ENCODE data around the gene PPP3CA. TPM values are rescaled to one million over a fixed set of nuclear protein-coding genes. Genes with fewer than 3 reads are reported as not detected.
A peak's percentile ranks its signal among the peaks of the same experiment; 100 is the strongest.

PPP3CA gene
- total RNA-seq, 4 donors from 2014 or later: 32.7 to 45.1 (median 44.0) TPM

GRCh38 chr4:101348367-101348827 is 1.1 kb upstream of the PPP3CA start:
- Histone ChIP-seq H3K4me3 (peak overlapping the region; percentile 84 to 92 (median 87)), H3K4me1 (peaks cover 0 to 37% (median 9%) of the 10 kb centered on the region in 4 donors), H3K9me3 (no peaks in the 10 kb centered on the region), H3K27me3 (no peaks in the 10 kb centered on the region), H3K36me3 (no peaks in the 10 kb centered on the region), H3K27ac (peak overlapping the region; percentile 76 to 98 (median 94))
- DNase-seq (ENCODE audit: low spot score in 2 of 2): no peak
- TF ChIP-seq CTCF (IDR thresholded peaks at IDR 0.05) (no peak), EP300 (IDR thresholded peaks at IDR 0.05) (no peak), POLR2A (IDR thresholded peaks at IDR 0.05) (no peak)
- 13 to 24% methylated on average over 16 to 24 of the region's 24 CpGs for WGBS, 2 donors

- Histone ChIP-seq H3K36me3 (no peaks in the 10 kb centered on the region), H3K4me3 (peak overlapping the region; percentile 84 to 92 (median 87)), H3K9me3 (no peaks in the 10 kb centered on the region), H3K27me3 (no peaks in the 10 kb centered on the region), H3K4me1 (peaks cover 0 to 43% (median 14%) of the 10 kb centered on the region in 4 donors), H3K27ac (peak overlapping the region; percentile 86 to 98 (median 94))
- TF ChIP-seq POLR2A (IDR thresholded peaks at IDR 0.05) (peak; percentile 60 to 84), CTCF (IDR thresholded peaks at IDR 0.05) (peak in 3 of 5 experiments; percentile 8 to 45 (median 39)), EP300 (IDR thresholded peaks at IDR 0.05) (peak in 1 of 2 donors; percentile 98)
- WGBS, 2 donors: 1% methylated on average over 64 to 68 of the region's 71 CpGs
- peak; percentile 98 to 99 for DNase-seq (ENCODE audit: low spot score in 2 of 2)
These were observed 436 bp upstream of the PPP3CA start for GRCh38 chr4:101347557-101348366.

GRCh38 chr4:101346351-101347266 is 717 bp downstream of the PPP3CA start:
- peak overlapping the region; percentile 84 to 92 (median 87) for H3K4me3 ChIP-seq
- H3K27ac ChIP-seq: peak overlapping the region; percentile 86 to 98 (median 94)
- WGBS, 2 donors: 0 to 1% methylated on average over 63 to 72 of the region's 93 CpGs
- TF ChIP-seq EP300 (IDR thresholded peaks at IDR 0.05) (peak in 1 of 2 donors; percentile 19), CTCF (IDR thresholded peaks at IDR 0.05) (peak in 1 of 5 experiments; percentile 10), POLR2A (IDR thresholded peaks at IDR 0.05) (no peak)
- H3K36me3 ChIP-seq: no peaks in the 10 kb centered on the region
- H3K27me3 ChIP-seq: no peaks in the 10 kb centered on the region
- peak; percentile 42 to 55 for DNase-seq (ENCODE audit: low spot score in 2 of 2)
- H3K4me1 ChIP-seq: peaks cover 0 to 55% (median 15%) of the 10 kb centered on the region in 4 donors
- no peaks in the 10 kb centered on the region for H3K9me3 ChIP-seq

GRCh38 chr4:101345596-101346350 is 1.6 kb downstream of the PPP3CA start:
- WGBS, 2 donors: 0 to 2% methylated on average over 16 to 23 of the region's 45 CpGs
- DNase-seq (ENCODE audit: low spot score in 2 of 2): peak; percentile 21 to 43
- no peak for TF ChIP-seq CTCF (IDR thresholded peaks at IDR 0.05)
- TF ChIP-seq POLR2A (IDR thresholded peaks at IDR 0.05): no peak
- peak in 1 of 2 donors; percentile 5 for TF ChIP-seq EP300 (IDR thresholded peaks at IDR 0.05)
- no peaks in the 10 kb centered on the region for H3K27me3 ChIP-seq
- peaks cover 0 to 62% (median 15%) of the 10 kb centered on the region in 4 donors for H3K4me1 ChIP-seq
- H3K4me3 ChIP-seq: peak overlapping the region; percentile 84 to 92 (median 87)
- no peaks in the 10 kb centered on the region for H3K36me3 ChIP-seq
- peak overlapping the region; percentile 86 to 98 (median 94) for H3K27ac ChIP-seq
- H3K9me3 ChIP-seq: no peaks in the 10 kb centered on the region

All from tibial nerve (tissue), 4 donors.